Measurements from ENCODE around the gene DDC. TPM values are rescaled to one million over a fixed set of nuclear protein-coding genes. Genes with fewer than 3 reads are reported as not detected.

DDC gene
- total and polyA plus RNA-seq, 7 donors, result 0.10 to 1.7 (median 0.59) TPM

DNA sequence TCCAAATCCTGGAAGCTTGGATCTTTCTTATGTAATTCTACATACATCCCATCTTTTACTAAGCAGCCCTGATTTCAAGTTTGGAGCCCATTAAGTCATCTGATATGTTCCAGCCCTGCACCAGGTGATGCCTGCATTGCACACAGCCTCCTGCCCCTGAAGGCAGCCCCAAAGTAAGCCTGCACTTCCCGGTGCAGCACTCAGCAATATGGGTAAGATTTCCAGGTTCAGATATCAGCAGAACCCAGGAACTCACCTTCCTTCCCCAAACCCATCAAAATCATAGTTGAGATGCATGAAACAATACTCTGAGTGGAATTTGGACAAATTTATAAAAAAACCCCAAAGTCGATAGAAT is 333 bp upstream of the DDC start:
- DNase-seq (no peak), ATAC-seq (peak in 1 of 4 donors; percentile 29)
- H3K9me3 ChIP-seq, result no peaks in the 10 kb centered on the region
- no peak for TF ChIP-seq CTCF (IDR thresholded peaks at IDR 0.05)
- no peak overlapping the region for H3K27ac ChIP-seq
- WGBS, 3 donors, result 53 to 68% (median 67%) methylated on average over 2 of the region's 2 CpGs
- no peaks in the 10 kb centered on the region for H3K36me3 ChIP-seq (ENCODE audit: insufficient read depth in 1 of 2, low read depth in 1 of 2)
- intact Hi-C loops (cut with DNase I), result no loop called here
- no peaks in the 10 kb centered on the region for H3K27me3 ChIP-seq (ENCODE audit: insufficient read depth in 3 of 3, low read length in 2 of 3)
- H3K4me1 ChIP-seq, result no peaks in the 10 kb centered on the region
- no peak overlapping the region for H3K4me3 ChIP-seq

- intact Hi-C loops (cut with DNase I), result no loop called here
- DNase-seq, result no peak
- ATAC-seq, result peak in 1 of 4 donors; percentile 41
- 49 to 61% (median 52%) methylated on average over 8 of the region's 8 CpGs for WGBS, 3 donors
- no peak overlapping the region for H3K4me3 ChIP-seq
- no peaks in the 10 kb centered on the region for H3K27me3 ChIP-seq (ENCODE audit: insufficient read depth in 3 of 3, low read length in 2 of 3)
- H3K9me3 ChIP-seq, result no peaks in the 10 kb centered on the region
- no peak overlapping the region for H3K27ac ChIP-seq
- no peaks in the 10 kb centered on the region for H3K4me1 ChIP-seq
- no peak for TF ChIP-seq CTCF (IDR thresholded peaks at IDR 0.05)
- H3K36me3 ChIP-seq (ENCODE audit: insufficient read depth in 1 of 2, low read depth in 1 of 2), result no peaks in the 10 kb centered on the region
Measured at GRCh38 chr7:50564171-50564570, 1.0 kb downstream of the DDC start.

DNA sequence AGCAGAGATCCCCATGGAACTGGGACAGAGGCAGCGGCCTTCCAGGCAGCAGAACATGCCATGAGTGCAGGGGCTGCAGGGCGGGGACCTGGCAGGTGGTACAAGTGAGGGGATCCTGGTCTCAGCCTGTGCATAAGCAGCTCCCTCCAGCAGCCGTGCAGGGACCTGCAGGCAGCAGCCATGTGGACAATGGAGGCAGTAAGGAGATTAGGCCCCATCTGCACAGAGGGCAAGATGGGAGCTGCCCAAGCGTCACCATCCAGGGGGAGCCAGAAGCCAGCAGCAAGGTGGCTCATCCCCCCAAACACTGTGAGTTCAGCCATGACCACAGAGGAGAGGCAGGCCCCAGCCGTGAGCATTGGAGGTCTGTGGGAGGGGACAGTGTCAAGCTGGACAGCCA is 3.1 kb downstream of the DDC start:
- Histone ChIP-seq H3K4me3 (no peak overlapping the region), H3K36me3 (ENCODE audit: insufficient read depth in 1 of 2, low read depth in 1 of 2) (no peaks in the 10 kb centered on the region), H3K4me1 (no peaks in the 10 kb centered on the region), H3K9me3 (no peaks in the 10 kb centered on the region), H3K27me3 (ENCODE audit: insufficient read depth in 3 of 3, low read length in 2 of 3) (no peaks in the 10 kb centered on the region), H3K27ac (no peak overlapping the region)
- intact Hi-C loops (cut with DNase I), result no loop called here
- no peak for DNase-seq
- ATAC-seq, result no peak
- TF ChIP-seq CTCF (IDR thresholded peaks at IDR 0.05), result no peak
- 78 to 82% (median 79%) methylated on average over 5 of the region's 5 CpGs for WGBS, 3 donors

- WGBS, 3 donors, result 37 to 53% (median 37%) methylated on average over 9 of the region's 9 CpGs
- intact Hi-C loops (cut with DNase I), result no loop called here
- no peak for TF ChIP-seq CTCF (IDR thresholded peaks at IDR 0.05)
- Histone ChIP-seq H3K36me3 (ENCODE audit: insufficient read depth in 1 of 2, low read depth in 1 of 2) (no peaks in the 10 kb centered on the region), H3K27ac (no peak overlapping the region), H3K4me3 (no peak overlapping the region), H3K27me3 (ENCODE audit: insufficient read depth in 3 of 3, low read length in 2 of 3) (no peaks in the 10 kb centered on the region), H3K9me3 (no peaks in the 10 kb centered on the region), H3K4me1 (no peaks in the 10 kb centered on the region)
- DNase-seq (no peak), ATAC-seq (no peak)
Measured at GRCh38 chr7:50560865-50561351, 4.3 kb downstream of the DDC start.

DNA sequence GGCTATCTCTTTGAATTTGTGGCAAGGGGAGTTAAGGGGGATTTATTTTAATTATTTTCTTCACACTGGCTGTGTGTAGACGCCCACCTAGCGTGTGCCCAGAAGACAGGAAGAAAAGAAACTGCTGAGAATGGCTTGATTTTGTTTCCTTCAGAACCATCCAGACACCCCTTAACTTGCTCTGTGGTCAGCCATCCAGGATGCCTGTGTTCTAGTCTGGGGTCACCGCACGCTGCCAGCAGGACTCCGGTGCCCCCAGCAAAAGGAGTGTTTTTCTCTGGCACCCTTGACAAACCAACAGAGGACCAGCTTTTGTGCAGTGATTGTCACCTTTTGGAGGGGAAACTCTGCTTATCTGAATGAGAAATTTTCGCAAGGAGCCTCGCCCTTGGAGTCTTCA is 5.3 kb downstream of the DDC start:
- TF ChIP-seq CTCF (IDR thresholded peaks at IDR 0.05), result no peak
- no peaks in the 10 kb centered on the region for H3K9me3 ChIP-seq
- ATAC-seq (no peak), DNase-seq (no peak)
- 84 to 91% (median 87%) methylated on average over 7 of the region's 7 CpGs for WGBS, 3 donors
- H3K27me3 ChIP-seq (ENCODE audit: insufficient read depth in 3 of 3, low read length in 2 of 3), result no peaks in the 10 kb centered on the region
- H3K36me3 ChIP-seq (ENCODE audit: insufficient read depth in 1 of 2, low read depth in 1 of 2), result no peaks in the 10 kb centered on the region
- intact Hi-C loops (cut with DNase I), result no loop called here
- no peaks in the 10 kb centered on the region for H3K4me1 ChIP-seq
- no peak overlapping the region for H3K4me3 ChIP-seq
- no peak overlapping the region for H3K27ac ChIP-seq
